MCF 10A (cell line): Measurements from ENCODE around the gene RTL1. TPM values are rescaled to one million over a fixed set of nuclear protein-coding genes. Genes with fewer than 3 reads are reported as not detected.

Experiments
- BruUV-seq: library from RNA; stranded (reverse); fragments of 400-500 nt; replicated peaks from 2 replicates; lab custom pipeline; 2021; lab: Mats Ljungman, UMichigan
- CTCF ChIA-PET: fragments of 300-600 bp; sonication (Branson Sonifier 250); formaldehyde crosslinking; extraction: SDS; loops from one replicate; lab custom pipeline; 2021; ENCODE audit warnings: antibody characterized with exemption, inconsistent platforms; lab: Yijun Ruan, JAX
- POLR2A ChIA-PET: fragments of 300-600, 350-650 bp; sonication (Branson Sonifier 250); formaldehyde crosslinking; extraction: SDS; loops from one replicate; lab custom pipeline; 2020; ENCODE audit warnings: antibody characterized with exemption, inconsistent platforms; lab: Yijun Ruan, JAX
- DNase-seq: peaks from one replicate; pipeline ENCODE4 v3.0.0-alpha.2; 2018; ENCODE audit not compliant: unreplicated experiment
- H3K27ac Mint-ChIP-seq: one replicate; pipeline ENCODE4 v1.8.0; 2022; ENCODE audit warnings: mild to moderate bottlenecking, low read depth, mixed read lengths; ENCODE audit not compliant: unreplicated experiment
- H3K27me3 Mint-ChIP-seq: one replicate; pipeline ENCODE4 v1.8.0; 2022; ENCODE audit warnings: mixed read lengths; ENCODE audit not compliant: insufficient read depth, unreplicated experiment
- H3K36me3 Mint-ChIP-seq: one replicate; pipeline ENCODE4 v1.8.0; 2022; ENCODE audit warnings: mild to moderate bottlenecking, moderate library complexity, mixed read lengths; ENCODE audit not compliant: insufficient read depth, unreplicated experiment
- H3K4me1 Mint-ChIP-seq: one replicate; pipeline ENCODE4 v1.8.0; 2022; ENCODE audit warnings: mixed read lengths; ENCODE audit not compliant: insufficient read depth, unreplicated experiment
- H3K4me3 Mint-ChIP-seq: one replicate; pipeline ENCODE4 v1.8.0; 2022; ENCODE audit warnings: mild to moderate bottlenecking, moderate library complexity, mixed read lengths; ENCODE audit not compliant: unreplicated experiment
- H3K9me3 Mint-ChIP-seq: one replicate; pipeline ENCODE4 v1.8.0; 2022; ENCODE audit warnings: mixed read lengths; ENCODE audit not compliant: unreplicated experiment
- intact Hi-C: fragments of 100-400 bp; cut with micrococcal nuclease; formaldehyde crosslinking; loops from 2 replicates; pipeline ENCODE4 v1.14.1; 2022
- total RNA-seq: library from RNA; stranded (reverse); gene quantifications from 2 replicates; pipeline ENCODE4 v1.2.3, GENCODE V29; 2022
- TF ChIP-seq, protein P1 (sequence below): fragments of 200-600 bp; IDR thresholded peaks from one replicate; pipeline ENCODE4 v1.8.0; 2022; ENCODE audit warnings: antibody characterized with exemption, mild to moderate bottlenecking; ENCODE audit not compliant: unreplicated experiment

Gene RTL1
- total RNA-seq, 1 experiment from 2014 or later: not detected

DNA sequence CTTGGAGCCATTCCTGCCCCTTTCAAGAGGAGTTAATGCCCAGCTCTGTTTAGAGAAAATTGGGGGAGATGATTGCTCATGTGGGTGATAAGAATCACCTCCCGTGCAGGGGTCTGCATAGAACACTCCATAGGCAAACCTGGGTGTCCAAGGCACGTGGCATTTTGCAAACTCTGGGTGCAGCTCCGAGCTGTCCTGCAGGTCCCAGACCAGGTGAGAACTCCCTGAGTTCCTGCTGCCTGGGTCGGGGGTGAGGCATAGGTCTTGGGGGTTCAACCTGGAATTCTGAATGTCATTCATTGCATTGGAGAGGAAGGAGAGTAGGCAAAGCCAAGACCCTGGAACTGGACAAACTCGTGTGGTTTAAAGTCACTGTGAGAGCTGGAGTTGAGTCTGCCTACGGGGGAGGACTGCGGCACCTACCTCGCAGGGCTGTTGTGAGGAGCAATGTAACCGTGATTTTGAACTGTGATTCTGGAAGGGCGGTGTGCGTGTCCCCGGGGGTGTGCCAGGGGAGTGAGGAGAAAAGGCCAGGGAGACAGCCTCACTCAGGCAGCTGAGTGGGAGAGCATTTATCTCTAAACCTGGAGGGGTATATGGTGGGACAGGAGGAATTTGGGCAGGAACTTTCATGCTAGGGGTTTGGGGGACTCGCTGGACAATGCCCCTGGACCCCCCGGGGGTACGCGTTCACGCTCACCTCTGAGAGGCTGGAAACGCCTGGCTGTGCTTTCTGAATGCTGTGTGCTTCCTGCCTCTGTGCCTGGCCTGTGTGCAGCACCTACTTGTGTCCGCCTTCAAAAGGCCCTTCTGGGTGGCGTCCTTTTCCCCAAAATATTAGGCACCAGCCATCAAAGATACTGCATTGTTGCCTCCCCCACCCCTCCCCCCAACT lies 47.2 kb downstream of the RTL1 start:
- BruUV-seq: no TSS peak
- intact Hi-C loops: loop anchor here (10.0 kb wide), 1 partner anchor 192 kb away; no protein-coding TSS in a partner anchor
- Mint-ChIP-seq H3K4me3 (no peak overlapping the region), H3K9me3 (no peaks in the 10 kb centered on the region), H3K4me1 (no peaks in the 10 kb centered on the region), H3K36me3 (no peaks in the 10 kb centered on the region), H3K27me3 (peaks cover 25% of the 10 kb centered on the region), H3K27ac (no peak overlapping the region)
- CTCF ChIA-PET: interaction anchor here (0.6 to 0.7 kb wide), 2 partner anchors 203 to 383 kb away, joined by 3 read pairs; no protein-coding TSS in a partner anchor
- DNase-seq: no peak
- POLR2A ChIA-PET: interaction anchor here (0.7 kb wide), 1 partner anchor 474 kb away, joined by 4 read pairs; no protein-coding TSS in a partner anchor
- TF ChIP-seq, protein P1, sequence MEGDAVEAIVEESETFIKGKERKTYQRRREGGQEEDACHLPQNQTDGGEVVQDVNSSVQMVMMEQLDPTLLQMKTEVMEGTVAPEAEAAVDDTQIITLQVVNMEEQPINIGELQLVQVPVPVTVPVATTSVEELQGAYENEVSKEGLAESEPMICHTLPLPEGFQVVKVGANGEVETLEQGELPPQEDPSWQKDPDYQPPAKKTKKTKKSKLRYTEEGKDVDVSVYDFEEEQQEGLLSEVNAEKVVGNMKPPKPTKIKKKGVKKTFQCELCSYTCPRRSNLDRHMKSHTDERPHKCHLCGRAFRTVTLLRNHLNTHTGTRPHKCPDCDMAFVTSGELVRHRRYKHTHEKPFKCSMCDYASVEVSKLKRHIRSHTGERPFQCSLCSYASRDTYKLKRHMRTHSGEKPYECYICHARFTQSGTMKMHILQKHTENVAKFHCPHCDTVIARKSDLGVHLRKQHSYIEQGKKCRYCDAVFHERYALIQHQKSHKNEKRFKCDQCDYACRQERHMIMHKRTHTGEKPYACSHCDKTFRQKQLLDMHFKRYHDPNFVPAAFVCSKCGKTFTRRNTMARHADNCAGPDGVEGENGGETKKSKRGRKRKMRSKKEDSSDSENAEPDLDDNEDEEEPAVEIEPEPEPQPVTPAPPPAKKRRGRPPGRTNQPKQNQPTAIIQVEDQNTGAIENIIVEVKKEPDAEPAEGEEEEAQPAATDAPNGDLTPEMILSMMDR: no peak

DNA sequence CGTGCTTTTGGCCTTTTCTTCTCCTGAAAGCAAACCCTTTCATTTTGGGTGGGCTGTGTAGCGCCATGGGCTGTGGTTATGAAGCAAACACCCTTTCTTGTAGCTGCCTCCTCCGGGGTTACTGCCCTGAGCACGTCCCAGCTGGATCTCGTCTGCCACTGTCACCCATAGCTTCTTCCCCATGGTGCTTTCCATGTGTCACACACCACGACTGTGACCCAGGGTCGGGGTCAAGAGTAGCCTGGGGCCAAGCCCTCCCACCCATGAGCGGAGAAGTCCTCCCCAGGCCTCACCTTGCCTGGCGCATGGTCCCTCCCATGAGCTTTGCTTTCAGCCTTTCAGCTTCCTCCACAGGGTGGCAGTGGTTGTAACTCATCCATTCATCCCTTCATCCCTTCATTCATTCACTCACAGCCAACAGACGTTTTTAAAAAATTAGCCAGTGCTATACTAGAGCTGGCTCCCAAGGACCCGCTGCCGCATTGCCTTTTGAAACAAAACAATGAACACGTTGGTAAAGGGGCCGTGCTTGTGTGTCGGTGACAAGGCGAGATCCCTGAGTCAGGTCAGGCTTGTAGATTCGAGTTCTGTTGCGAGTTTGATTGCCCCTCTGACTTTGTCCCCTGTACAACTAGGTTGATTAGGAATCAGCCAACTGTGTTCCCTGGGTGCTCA lies 48.1 kb downstream of the RTL1 start:
- Mint-ChIP-seq H3K27ac (no peak overlapping the region), H3K36me3 (no peaks in the 10 kb centered on the region), H3K4me3 (no peak overlapping the region), H3K27me3 (peaks cover 17% of the 10 kb centered on the region), H3K4me1 (no peaks in the 10 kb centered on the region), H3K9me3 (no peaks in the 10 kb centered on the region)
- intact Hi-C loops: loop anchor here (10.0 kb wide), 1 partner anchor 191 kb away; no protein-coding TSS in a partner anchor
- BruUV-seq: no TSS peak
- CTCF ChIA-PET: interaction anchor here (0.6 to 1.2 kb wide), 5 partner anchors 204 to 784 kb away, joined by 3 to 4 read pairs (median 3); no protein-coding TSS in a partner anchor
- no peak for DNase-seq
- TF ChIP-seq, protein P1: no peak
- POLR2A ChIA-PET: no interaction called here

DNA sequence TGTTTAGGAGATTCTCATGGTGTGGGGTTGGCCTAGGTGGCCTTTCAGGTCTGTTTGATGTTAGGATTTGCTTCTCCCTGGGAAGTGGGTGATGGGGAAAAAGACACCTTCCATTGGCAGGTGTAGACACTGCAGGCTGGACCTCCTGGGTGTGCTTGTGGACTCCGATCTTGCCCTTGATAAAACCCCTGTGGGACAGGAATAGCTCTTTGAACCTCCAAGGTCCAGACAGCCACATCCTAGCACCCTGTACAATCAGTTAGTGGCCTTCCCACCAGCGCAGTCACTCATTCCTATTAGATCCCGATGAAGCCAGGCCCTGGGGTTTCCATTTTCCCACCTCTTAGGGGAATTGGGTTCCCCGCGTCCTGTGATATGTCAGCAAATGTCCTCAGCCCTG lies 49.1 kb downstream of the RTL1 start:
- no peaks in the 10 kb centered on the region for H3K4me1 Mint-ChIP-seq
- CTCF ChIA-PET: interaction anchor here (0.7 to 4.3 kb wide), 3 partner anchors 381 to 775 kb away, joined by 3 to 15 read pairs (median 4); no protein-coding TSS in a partner anchor
- DNase-seq: no peak
- H3K4me3 Mint-ChIP-seq: no peak overlapping the region
- no peaks in the 10 kb centered on the region for H3K36me3 Mint-ChIP-seq
- TF ChIP-seq, protein P1: no peak
- no TSS peak for BruUV-seq
- intact Hi-C loops: loop anchor here (5.0 to 10.0 kb wide), 2 partner anchors 190 to 813 kb away; no protein-coding TSS in a partner anchor
- H3K27ac Mint-ChIP-seq: no peak overlapping the region
- POLR2A ChIA-PET: no interaction called here
- no peaks in the 10 kb centered on the region for H3K9me3 Mint-ChIP-seq
- peaks cover 8% of the 10 kb centered on the region for H3K27me3 Mint-ChIP-seq
